ENCODE measurements around the gene CDC26.

GRCh38 chr9:113246928-113247327 lies 28.4 kb downstream of the CDC26 start:
- TF ChIP-seq EZH2phosphoT487 (IDR thresholded peaks at IDR 0.05; ENCODE audit: low read depth, severe bottlenecking, unreplicated experiment) (no peak), CTCF (IDR thresholded peaks at IDR 0.05; ENCODE audit: poor library complexity) (no peak)

All from hepatocyte (in vitro differentiated cells).